Heart left ventricle (tissue), 13 donors: ENCODE results near the gene PLCB1.

ENCODE experiments used
- CTCF ChIP-seq, 12 donors: fragments of 200-600 bp; sonication (generic) in 4 of 12; IDR thresholded peaks; one replicate each; pipeline versions ENCODE4 v1.5.0 to v1.8.0; 2018 to 2022; ENCODE audit warnings: antibody characterized with exemption in 12 of 12, mild to moderate bottlenecking in 5 of 12
- POLR2A ChIP-seq, 2 donors: fragments of 450-650 bp; IDR thresholded peaks; one replicate each; pipeline ENCODE4 v1.6.1; 2017; ENCODE audit warnings: antibody characterized with exemption in 2 of 2, mild to moderate bottlenecking in 2 of 2, moderate library complexity in 2 of 2
- donor health status: ischemic (EF 13 %, LVEDD 7.1; RV severe dilation, severe dysfunction).
- donor health status: DM: no; HTN: yes; CAD: no.
- donor health status: DM: no; HTN: no; CAD: no.
- donor health status: ischemic (EF 25% LVEDD 6.9; RV normal size, moderate dysfunction).
- donor health status: ischemic (EF 25% LVEDD 5.7; RV mildly dilated, moderate dysfunction).
- donor health status: ischemic (EF 35%, LVEDD 5.7; RV mildly dilated, moderate dysfunction).
- donor health status: nonischemic (EF 11% LVEDD 7.7; RV severe dilation, severe dysfunction).
- donor health status: DM: yes; HTN: yes; CAD: no.
- donor health status: PGD.
- donor health status: ischemic (EF 29% LVEDD 5.4; RV normal size, mild dysfunction).
- donor health status: nonischemic (EF 23%, LVEDD 6.1; RV moderate dilation, normal function).

DNA sequence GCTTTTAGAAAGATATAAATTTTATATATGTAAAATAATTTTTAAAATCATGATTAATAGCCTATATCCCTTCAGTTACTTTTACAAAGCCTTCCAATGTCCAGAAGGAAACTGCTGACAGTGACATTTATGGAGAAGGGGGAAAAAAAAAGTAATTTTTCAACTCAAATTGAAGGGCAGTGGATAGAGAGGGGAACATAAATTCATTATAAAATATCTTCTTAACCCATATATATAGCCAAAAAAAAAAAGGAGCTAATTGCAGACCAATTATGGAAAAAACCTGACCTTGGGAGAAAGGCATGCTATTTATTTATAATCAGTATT lies 392.9 kb downstream of the PLCB1 start:
- TF ChIP-seq CTCF (IDR thresholded peaks at IDR 0.05) (no peak), POLR2A (IDR thresholded peaks at IDR 0.05) (no peak)
